GM12875 (cell line): Measurements from ENCODE around the gene LGR4.

Experiments
- H3K4me3 ChIP-seq: one replicate; pipeline ENCODE4 v1.5.1; 2011; ENCODE audit warnings: low read depth, low read length, control low read depth
- TF ChIP-seq, protein P1 (sequence below): IDR thresholded peaks from 2 replicates; pipeline ENCODE4 v1.5.1; 2011; ENCODE audit warnings: low read depth, mild to moderate bottlenecking, control low read depth, inconsistent platforms, low read length, moderate library complexity, borderline replicate concordance; ENCODE audit not compliant: insufficient read depth

Gene LGR4

DNA sequence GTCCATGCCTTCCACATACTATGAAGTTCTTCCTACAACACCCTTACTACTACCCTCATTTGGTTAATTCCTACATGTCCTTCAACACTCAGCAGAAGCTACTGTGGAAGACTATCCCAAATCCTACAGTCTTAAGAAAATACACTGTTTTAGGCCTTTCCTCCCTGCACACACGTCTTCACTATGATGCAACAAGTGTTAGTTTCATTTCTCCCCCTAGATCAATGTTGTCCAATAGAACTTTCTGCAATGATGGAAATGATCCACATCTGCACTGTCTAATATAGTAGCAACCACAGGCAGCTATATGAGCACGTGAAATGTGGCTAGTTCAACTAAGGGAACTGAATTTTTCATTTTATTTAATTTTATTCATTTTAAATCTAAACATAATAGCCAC, 62.8 kb downstream of the LGR4 start:
- no peak overlapping the region for H3K4me3 ChIP-seq
- TF ChIP-seq, protein P1, sequence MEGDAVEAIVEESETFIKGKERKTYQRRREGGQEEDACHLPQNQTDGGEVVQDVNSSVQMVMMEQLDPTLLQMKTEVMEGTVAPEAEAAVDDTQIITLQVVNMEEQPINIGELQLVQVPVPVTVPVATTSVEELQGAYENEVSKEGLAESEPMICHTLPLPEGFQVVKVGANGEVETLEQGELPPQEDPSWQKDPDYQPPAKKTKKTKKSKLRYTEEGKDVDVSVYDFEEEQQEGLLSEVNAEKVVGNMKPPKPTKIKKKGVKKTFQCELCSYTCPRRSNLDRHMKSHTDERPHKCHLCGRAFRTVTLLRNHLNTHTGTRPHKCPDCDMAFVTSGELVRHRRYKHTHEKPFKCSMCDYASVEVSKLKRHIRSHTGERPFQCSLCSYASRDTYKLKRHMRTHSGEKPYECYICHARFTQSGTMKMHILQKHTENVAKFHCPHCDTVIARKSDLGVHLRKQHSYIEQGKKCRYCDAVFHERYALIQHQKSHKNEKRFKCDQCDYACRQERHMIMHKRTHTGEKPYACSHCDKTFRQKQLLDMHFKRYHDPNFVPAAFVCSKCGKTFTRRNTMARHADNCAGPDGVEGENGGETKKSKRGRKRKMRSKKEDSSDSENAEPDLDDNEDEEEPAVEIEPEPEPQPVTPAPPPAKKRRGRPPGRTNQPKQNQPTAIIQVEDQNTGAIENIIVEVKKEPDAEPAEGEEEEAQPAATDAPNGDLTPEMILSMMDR, result no peak

- TF ChIP-seq, protein P1, result no peak
- no peak overlapping the region for H3K4me3 ChIP-seq
Measured at GRCh38 chr11:27409049-27409448, 63.5 kb downstream of the LGR4 start.

DNA sequence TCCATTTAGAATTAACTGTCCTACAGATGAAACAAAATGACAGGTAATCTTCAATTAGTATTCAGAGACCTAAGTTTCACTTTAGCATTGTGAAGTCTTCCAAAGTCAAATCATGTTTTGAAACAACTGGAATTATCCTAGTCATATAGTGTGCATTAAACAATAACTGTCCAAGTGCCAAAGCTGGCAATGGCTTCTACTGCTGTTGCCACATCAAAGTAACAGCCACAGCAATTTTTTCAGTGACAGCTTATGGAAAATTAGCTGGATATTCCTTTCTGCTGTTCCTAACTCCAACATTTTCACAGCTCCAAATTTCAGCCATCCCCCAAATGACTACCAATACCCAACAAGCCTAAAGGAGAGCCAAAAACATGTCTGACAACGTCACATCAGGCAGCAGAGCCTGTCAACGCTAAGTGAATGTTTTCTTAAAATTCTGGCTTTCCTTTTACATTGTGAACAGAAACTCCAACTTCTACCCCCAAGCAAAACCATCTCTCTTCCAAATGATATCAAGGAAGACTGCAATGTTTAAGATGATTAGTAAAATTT, 64.3 kb downstream of the LGR4 start:
- no peak overlapping the region for H3K4me3 ChIP-seq
- TF ChIP-seq, protein P1, result no peak

- TF ChIP-seq, protein P1, result no peak
- H3K4me3 ChIP-seq, result no peak overlapping the region
Measured at GRCh38 chr11:27406498-27407354, 65.9 kb downstream of the LGR4 start.

- TF ChIP-seq, protein P1, result no peak
- H3K4me3 ChIP-seq, result no peak overlapping the region
Measured at GRCh38 chr11:27405134-27405533, 67.5 kb downstream of the LGR4 start.

DNA sequence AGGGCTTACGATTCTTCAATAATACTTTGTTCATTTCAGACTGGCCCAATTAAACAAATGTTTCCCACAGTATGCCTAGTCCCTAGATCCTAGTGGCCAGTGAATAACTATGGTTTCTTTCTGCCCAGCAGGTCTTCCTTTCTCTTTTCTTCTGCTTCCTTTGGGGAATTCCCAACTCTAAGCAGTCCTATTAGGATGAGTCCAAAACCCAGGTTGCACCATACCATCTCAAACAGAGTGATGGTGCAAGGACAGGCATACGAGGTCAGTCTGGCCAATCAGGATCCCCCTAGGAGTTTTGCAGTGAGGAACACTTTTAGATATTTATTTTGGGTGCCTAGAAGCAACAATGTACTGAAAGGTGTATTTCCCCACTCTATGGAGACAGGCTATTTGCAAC, 68.2 kb downstream of the LGR4 start:
- TF ChIP-seq, protein P1, result no peak

DNA sequence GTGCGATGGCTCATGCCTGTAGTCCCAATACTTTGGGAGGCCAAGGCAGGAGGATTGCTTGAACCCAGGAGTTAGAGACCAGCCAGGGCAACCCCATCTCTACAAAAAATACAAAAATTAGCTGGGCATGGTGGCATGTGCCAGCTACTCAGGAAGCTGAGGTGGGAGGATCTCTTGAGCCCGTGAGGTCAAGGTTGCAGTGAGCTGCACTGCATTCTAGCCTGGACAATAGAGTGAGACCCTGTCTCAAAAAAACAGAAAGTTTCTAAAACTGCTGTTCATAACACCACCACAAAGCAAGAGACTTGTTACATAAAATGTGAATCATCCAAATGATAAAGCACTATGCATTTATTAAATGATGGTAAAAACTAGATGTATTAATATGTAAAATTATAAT, 69.4 kb downstream of the LGR4 start:
- TF ChIP-seq, protein P1, result no peak
- H3K4me3 ChIP-seq, result no peak overlapping the region

More for the DNA sequence above, 68.2 kb downstream of the LGR4 start:
- H3K4me3 ChIP-seq, result no peak overlapping the region
